Activated CD4-positive, alpha-beta T cell treated with anti-CD3 and anti-CD28 coated beads for 1 hour (primary cell): Measurements from ENCODE around the gene SYNGR4.
A peak's percentile ranks its signal among the peaks of the same experiment; 100 is the strongest.
"Not testable (repeated sequence)": the region's sequence is repeated elsewhere in the genome, so short reads cannot be mapped to it uniquely, and the experiment has no call there.

ENCODE experiments used
- DNase-seq: peaks from one replicate; pipeline ENCODE4 v3.0.0-alpha.2; 2020

Gene SYNGR4, protein sequence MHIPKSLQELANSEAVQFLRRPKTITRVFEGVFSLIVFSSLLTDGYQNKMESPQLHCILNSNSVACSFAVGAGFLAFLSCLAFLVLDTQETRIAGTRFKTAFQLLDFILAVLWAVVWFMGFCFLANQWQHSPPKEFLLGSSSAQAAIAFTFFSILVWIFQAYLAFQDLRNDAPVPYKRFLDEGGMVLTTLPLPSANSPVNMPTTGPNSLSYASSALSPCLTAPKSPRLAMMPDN

DNA sequence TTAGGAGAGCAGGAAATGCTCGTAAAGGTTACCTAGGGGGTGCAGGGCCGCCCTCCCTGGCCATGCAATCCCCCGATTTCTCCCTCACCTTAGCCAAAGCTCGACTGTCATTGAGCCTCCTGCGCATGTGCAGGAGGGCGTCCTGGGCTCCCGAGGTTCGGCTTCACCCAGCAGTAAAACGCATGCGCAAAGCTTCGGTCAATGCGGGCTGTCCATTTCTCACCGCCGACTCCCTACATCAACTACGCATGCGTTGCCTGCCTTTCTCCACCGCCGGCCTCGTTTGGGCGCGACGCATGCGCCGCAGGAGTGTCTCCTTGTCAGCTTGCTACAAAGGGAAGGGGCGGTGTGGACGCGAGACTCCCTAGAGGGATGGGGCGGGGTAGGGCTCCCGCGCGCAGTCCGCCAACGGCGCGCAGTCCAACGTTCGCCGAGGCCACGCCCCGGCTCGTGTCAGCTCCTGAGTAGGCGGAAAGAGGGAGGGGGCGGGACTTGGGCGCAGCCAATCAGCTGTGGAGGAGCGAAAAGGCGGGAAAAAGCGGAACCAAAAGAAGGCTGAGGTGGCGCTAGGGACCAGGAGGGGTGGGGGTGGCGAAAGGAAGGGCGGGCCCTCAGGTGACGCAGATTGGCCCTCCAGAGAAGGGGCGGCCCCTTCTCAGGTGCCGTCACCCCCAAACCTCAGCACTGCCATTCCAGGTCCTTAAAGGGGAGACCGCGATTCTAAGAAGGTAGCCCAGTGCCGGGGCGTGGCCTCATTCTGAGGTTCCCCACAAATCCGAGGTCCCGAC, at the start of gene SYNGR4, which contains the start of gene TMEM143:
SYNGR4 (plus strand) TSS at position 558 of the 788 bp plus-strand sequence. CDS start 1,476 bp downstream, outside the sequence.
TMEM143 (minus strand) TSS at position 131 of the 788 bp plus-strand sequence; CDS start at position 111, 20 bp downstream.
- peak; percentile 97 for DNase-seq

DNA sequence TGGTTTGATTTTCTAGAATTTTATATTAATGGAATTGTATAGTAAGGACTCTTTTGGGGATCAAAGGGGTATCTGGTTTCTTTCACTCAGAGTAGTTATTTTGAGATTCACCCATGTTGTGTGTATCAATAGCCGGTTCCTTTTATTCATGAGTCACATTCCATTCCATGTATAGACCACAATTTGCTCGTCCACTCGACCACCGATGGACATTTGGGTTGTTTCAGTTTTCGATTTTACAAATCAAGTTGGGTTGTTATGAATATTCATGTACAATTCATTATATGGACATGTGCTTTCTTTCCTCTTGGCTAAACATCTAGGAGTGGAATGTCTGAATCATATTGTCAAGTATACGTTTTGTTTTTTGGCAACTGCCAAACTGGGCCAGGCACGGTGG, 48.5 kb upstream of the SYNGR4 start:
- DNase-seq, result no peak

DNA sequence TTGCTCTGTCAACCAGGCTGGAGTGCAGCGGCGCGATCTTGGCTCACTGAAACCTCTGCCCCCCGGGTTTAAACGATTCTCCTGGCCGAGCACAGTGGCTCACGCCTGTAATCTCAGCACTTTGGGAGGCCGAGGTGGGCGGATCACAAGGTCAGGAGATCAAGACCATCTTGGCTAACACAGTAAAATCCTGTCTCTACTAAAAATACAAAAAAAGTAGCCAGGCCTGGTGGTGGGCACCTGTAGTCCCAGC, 46.5 kb upstream of the SYNGR4 start:
- not testable (repeated sequence) for DNase-seq

DNA sequence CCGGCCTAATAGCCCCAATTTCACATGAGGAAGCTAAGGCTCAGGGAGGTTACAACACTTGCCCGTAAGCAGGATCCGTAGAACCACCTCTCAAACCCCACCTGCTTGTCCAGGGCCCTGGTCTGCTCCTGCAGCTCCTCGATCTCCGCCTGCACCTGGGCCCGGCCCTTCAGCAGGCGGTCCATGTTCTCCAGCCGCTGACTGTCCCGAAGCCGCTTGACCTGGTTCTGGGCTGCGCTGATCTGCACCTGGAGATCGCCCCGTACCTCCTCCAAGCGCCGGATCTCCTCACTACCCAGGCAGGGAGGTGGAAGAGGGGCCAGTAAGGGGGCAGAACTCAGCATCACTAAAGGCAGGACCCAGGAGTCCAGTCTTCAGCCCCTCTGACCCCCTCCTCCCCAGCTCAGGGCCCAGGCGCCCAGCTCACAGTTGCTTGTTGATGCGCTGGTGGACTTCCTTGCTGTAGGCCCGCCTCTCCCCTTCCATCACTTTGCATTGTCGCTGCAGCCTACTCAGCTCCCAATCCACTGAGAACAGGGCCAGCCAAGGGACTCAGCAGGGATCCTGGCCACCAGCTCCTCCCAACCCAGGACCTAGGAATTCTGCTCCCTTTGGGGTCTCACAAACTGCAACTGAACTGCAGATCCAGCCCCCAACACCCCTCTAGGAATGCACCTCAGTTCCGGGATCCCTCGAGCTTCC, 45.7 kb upstream of the SYNGR4 start:
- DNase-seq, result no peak

DNA sequence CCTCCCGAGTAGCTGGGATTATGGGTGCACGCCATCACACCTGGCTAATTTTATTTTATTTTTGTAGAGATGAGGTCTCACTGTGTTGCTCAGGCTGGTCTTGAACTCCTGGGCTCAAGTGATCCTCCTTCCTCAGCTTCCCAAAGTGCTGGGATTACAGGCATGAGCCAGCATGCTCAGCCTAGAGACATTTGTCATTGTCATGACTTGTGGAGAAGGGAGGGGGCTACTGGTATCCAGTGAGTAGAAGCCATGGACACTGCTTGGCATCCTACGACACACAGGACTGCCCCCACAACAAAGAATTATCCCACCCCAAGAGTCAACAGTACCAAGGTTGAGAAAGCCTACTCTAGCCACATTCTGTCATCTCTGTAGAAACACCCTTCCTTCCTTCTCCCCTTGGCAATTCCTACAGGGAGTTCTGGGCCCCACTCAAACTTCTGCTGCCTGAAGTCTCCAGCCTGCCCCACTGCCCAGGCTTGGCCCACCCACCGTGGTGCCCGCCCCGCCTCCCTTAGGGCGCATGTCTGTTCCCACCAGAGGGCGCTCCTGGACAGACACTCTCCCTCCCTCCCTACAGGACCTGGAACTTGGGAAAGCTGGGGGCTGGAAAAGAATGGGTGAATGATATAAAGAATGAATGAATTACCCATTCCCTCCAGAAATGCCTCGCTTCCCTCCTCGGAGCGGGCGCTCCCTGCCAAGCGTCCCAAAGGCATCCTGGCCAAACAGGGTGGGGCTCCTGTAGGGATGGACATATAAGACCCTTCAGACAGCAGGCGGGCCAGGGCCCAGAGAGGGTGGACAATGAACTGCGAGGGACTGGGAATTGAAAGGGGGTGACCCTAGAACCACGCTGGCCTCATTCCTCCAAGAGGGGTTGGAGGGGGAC, 44.3 kb upstream of the SYNGR4 start:
- DNase-seq, result peak; percentile 65

DNA sequence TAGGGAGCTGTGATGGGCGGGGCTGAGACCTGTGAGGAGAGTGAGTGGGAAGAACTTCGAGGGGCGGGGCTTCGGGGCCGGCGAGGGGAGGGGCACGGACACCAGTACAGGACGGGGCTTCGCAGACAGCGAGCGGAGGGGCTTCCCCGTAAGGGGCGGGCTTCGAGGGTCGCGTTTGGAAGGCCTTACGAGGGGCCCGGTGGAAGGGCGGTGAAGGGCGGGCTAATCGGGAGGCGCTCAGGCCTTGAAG, 42.9 kb upstream of the SYNGR4 start:
- peak; percentile 93 for DNase-seq

DNA sequence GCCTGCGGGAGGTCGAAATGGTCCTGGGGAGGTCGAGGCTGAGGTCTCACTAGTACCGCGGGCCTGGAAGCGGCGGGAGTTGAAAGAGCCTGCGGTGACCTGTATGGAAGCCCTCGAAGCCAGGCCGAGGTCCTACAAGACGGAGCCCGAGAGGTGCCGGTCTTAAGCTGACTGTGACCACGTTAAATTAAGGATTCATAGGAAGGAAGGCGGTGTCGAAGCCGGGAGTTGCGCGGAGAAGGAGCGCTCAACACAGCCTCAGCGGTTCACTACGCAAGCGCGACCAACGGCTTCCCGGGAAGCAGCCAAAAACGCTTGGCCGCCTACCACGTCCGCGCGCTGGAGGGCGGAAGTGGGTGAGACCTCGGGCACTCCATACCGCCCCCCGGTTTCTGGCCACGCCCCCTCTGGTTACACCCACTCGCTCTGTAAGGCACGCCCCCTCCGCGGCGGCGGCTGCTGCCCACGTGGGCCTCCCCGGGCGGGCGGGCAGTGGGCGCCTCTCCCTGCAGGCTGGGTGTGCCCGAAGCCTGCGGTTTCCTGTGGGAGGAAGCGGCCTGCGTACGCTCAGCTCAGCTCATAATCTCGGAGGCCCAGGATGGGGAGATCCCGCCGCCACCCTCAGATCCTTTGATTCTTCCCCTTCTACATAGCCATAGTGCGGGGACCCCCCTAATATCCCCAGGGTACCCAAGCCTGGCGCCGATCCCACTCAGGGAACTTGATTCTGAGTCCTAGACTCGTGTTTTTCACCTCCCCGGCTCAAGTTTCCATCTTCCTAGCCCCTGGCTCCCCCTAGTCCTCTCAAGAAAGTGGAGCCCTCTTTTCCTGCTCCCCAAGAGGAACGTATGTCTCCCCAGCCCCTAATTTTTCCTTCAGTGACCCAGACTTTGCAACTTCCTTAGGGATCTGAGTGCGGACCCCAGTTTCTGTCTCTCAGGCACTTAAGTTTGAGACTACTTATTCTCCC, 42.3 kb upstream of the SYNGR4 start:
- peak; percentile 99 for DNase-seq

DNA sequence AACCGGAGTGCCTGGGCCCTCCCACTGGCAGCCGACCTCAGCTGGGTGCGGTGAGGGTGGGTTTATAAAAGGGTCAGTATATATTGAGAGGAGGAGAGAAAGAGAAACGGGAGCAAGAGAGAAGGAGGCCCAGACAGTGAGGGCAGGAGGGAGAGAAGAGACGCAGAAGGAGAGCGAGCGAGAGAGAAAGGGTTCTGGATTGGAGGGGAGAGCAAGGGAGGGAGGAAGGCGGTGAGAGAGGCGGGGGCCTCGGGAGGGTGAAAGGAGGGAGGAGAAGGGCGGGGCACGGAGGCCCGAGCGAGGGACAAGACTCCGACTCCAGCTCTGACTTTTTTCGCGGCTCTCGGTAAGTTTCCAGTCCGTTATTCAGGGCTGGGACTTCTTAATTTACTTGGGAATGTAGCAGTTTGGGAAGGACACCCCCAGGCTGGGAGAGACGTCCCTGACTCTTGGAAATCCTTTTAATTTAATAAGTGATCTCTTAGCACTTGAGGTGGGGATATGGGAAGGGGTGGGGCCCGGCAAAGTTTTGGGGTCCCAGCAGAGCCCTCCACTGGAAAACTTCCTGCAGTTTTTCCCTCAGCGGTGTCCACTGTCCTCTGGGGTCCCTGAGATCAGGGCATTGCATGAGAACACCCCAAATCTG, 38.8 kb upstream of the SYNGR4 start, which contains the start of gene EMP3:
EMP3 (plus strand) TSS at position 288 of the 646 bp plus-strand sequence. CDS start 1,293 bp downstream, outside the sequence.
- DNase-seq, result peak; percentile 78

DNA sequence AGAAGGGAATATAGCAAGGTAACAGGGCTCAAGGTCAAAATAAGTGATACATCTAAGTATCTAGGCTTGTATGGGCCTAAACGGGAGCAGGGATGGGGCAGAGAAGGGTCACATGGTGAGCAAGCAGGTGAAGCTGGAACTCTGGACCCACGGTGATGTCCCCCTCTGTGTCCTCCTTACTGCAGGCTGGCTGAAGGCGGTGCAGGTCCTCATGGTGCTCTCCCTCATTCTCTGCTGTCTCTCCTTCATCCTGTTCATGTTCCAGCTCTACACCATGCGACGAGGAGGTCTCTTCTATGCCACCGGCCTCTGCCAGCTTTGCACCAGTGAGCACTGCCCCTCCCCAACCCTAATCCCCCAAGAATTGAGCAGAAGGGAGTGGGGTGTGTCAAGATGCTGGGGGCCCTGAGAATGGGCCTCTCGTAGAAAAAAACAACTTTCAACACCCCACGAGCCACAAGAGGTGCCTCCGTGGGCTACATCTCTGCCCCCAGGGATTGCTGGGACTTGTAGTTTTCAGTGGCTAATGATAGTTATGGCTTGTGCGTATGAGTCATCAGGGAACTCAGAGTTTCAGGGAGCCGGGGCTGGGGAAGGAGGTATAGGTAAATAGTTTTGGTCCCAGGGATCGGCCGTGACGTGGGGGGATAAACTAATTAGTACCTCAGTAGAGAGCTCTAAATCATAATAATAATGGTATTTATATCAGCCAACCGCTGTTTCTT, 34.8 kb upstream of the SYNGR4 start:
- no peak for DNase-seq

DNA sequence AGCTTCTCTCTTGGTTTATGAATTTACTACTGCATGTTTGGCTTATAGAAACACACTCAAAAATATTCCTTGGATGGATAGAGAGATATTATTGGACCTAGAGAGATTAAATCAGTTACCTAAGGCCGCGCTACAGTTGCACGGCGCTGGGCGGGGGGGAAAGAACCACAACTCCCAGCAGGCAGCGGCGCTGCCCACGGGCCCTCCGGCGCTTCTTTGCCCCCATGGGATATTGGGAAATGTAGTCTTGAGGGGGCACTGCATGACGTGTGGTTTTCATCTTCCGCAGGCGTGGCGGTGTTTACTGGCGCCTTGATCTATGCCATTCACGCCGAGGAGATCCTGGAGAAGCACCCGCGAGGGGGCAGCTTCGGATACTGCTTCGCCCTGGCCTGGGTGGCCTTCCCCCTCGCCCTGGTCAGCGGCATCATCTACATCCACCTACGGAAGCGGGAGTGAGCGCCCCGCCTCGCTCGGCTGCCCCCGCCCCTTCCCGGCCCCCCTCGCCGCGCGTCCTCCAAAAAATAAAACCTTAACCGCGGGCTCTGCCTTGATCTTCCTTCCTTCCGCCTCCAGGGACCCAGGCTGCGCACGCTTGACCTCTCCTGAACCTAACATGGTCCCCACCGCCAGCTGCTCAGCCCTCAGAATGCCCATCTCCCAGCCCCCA, 34.0 kb upstream of the SYNGR4 start:
- DNase-seq, result peak; percentile 76

DNA sequence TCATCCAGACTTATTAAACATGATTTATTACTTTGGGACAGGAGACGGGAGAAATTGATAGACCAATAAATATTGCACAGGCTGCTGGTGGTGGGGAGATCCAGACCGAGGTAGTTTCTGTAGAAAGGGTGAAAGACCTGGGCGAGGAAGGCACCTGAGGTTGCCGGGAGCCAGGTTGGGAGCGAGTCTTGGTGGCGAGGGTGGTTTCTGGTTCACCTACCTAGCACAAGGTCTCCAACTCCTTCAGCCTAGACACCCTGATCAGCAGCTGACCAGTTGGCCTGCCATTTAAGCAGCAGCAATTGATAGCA, 31.9 kb upstream of the SYNGR4 start:
- no peak for DNase-seq

DNA sequence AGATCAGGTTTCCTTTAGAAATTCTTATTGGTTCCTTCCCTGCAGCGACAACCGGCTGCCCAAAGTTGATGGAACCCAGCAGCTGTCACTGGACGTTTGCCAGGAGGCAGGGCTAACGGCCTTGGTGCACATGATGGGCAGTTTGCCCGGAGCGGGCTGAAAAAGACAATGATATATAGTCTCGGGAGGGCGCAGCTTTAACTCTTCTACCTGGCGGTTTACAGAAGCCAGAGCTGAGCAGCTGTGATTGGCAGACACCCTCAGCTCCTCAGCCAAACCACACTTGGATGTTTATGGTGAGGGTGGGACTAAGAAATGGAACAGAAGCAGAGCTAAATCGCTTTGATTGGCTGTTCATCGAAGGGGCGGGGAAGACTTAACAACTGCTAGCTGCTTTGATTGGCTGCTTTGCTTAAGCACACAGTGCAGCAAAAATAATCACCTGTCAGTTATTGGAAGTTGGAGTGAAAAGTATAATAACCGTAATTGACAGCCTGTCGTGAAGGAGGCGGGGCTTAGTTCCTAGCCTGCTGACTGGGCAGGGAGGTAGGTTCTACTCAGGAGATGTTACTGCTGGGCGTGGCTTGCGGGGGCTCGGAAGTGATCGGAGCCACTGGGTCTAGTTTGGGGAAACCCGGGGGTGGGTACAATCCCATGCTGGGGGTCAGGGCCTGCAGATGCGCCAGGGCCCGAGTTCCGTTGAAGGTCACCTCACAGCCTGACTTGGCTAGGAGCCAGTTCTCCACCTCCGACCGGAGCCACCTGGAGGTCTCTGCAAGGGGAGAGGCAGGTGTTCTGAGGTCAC, 31.3 kb upstream of the SYNGR4 start:
- peak; percentile 89 for DNase-seq

DNA sequence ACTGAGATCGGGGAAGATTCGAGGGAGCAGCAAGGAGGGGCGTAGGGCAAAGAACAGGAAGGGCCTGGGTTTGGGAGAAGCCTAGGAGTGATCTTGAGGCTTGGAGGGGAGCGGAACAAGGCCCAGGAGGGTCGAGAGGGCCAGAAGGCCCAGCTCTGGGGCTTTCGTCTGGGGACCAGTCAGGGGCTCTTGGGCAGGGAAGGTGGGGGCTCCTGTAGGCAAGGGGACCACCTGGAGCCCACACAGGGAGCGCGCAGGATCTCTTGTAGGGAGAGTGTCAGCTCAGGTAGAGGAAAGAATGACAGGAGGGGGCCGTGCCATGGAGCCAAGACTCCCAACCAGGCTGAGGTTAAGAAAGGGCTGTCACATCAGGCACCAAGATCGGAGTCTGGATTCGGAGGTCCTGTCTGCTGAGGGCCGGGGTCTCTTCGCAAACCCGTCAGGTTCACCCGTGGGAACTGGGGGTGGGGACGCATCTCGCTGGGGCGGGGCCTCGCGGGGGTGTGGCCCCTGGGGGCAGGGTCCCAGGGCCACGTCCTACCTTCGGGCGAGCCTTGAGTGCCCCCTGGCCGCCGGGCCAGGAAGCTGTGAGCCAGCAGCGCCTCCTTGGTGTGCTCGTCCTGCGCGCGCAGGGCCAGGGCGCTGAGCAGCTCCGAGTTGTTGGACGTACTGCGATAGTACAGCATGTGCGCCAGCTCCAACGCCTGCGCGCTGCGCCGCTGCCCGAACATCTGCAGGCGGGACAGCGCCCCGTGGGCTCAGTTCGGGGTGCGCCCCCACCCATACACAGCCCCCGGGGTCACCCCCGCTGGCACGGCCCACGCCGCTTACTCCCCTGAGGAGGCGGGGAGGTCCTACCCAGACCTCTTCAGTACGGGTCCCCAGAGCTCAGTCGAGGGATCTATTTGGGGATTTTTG, 30.4 kb upstream of the SYNGR4 start:
- DNase-seq, result peak; percentile 91

DNA sequence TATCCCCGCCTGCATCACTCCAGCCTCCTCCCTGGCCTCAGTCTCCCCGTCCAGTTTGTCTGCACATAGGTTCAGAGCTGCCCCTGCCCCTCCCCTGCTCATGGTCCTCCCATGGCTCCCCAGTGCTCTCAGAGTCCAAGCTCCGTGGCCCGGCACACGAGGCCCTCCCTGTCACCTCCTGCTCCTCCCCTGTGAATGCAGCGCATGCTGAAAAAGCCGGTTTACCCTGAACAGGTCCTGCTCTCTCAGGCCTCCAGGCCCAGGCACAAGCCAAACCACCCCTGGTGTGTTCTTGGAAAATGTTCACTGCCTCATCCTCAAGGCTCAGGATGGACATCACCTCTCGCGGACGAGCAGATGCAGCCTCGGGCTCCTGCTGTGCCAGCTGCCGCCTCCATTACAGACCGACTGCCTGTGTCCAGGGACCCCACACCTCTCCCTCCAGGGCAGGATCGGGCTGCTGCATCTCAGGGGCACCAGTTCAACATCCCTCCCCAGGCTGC, 25.9 kb upstream of the SYNGR4 start:
- DNase-seq, result no peak

DNA sequence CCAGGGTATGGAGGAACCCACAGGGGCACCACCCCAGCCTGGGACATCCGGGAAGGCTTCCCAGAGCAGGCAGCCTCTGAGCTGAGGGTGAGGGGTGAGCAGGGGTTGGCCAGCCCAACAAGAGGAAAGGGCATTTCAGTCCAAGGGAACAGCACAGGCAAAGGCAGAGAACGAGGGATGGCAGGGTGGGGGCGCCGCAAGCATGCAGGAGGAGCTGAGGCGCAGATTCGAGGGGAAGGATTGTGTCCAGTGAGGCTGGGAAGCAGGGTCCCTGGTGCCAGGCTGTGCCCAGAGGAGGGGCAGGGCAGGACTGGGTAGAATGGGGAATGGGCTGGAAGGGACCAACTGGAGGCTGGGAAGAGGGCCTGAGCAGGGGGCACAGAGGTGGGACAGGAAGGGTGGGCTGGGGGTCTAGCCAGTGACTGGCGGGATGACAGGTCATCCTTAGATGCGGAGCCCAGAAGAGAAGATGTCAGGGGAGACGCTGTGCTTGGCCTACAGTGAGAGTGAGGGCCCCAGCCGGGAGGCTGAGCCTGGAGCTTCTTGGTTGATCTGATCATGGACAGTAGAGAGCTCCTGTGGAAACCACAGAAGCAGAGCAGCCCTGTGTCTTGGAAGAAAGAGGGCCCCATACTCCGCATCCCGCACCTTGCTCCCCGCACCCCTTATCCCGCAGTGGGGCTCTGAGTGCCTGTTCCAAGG, 25.2 kb upstream of the SYNGR4 start:
- no peak for DNase-seq

DNA sequence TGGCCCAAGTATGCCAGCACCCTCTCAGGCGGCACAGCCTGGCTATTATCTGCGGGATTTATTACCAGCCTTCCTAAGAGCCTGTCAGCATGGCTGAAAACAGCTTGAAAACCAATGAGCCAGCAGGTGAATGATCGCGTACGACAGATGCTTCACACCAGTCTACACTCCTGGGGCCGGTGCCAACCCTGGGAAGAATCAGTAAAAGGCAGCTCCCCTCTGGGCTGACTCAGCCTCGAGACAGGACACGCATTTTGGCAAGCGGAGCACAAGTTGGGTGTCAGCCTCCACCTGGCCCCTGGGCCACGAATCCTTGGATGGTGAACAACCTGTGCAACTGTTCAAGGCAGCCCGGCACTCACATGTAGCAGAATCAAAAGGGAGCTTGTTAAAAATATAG, 23.2 kb upstream of the SYNGR4 start:
- no peak for DNase-seq
